ENCODE measurements around the gene PIK3R1. TPM values are rescaled to one million over a fixed set of nuclear protein-coding genes. Genes with fewer than 3 reads are reported as not detected.
"Not testable (repeated sequence)": the region's sequence is repeated elsewhere in the genome, so short reads cannot be mapped to it uniquely, and the experiment has no call there.

Gene PIK3R1
- total and polyA plus RNA-seq, 9 donors: 44.2 to 68.7 (median 58.0) TPM

DNA sequence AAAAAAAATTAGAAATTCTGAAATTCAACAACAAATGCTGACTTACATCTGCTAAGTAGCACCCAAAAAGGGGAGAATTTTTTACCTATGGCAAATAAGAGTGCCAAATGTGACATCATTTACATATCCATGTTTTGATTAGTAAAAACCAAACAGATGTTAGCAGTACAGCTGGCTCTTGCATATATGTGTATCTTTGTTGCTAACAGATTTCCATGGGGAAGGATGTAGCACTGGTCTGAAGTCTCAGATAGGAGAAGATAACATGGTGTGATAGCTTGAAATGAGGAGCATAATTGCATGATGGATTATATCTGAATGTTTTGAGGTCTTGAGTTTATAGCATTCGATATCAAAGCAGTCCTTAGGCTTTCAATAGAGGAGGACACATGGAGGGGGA lies 17.5 kb downstream of the PIK3R1 start:
- no peak overlapping the region for H3K4me3 ChIP-seq (ENCODE audit: low read length)
- H3K9me3 ChIP-seq (replicated peaks; ENCODE audit: control insufficient read depth, low read depth, low read length): no peaks in the 10 kb centered on the region
- no peaks in the 10 kb centered on the region for H3K4me1 ChIP-seq (ENCODE audit: control insufficient read depth, insufficient read depth, low read length)
- H3K36me3 ChIP-seq (ENCODE audit: control insufficient read depth, insufficient read depth, low read length): peaks cover 3% of the 10 kb centered on the region
- DNase-seq: no peak
- no peak overlapping the region for H3K27ac ChIP-seq (ENCODE audit: low read length)
- no CpG with 5 or more reads among the region's 1 CpG for WGBS (ENCODE audit: insufficient coverage)
- no peaks in the 10 kb centered on the region for H3K27me3 ChIP-seq (ENCODE audit: control insufficient read depth, insufficient read depth, low read length)

DNA sequence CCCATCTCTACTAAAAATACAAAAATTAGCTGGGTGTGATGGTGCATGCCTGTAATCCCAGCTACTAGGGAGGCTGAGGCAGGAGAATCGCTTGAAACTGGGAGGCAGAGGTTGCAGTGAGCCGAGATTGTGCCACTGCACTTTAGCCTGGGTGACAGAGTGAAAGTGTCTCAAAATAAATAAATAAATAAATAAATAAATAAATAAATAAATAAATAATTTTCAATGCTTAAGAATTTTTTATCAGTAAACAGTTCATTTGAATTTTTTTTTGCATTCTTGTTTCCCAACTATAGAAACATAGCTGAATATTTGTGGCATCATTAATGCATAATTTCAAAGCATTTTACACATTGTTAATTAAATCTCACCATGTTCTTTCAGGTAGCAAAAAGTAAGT lies 19.7 kb downstream of the PIK3R1 start:
- not testable (repeated sequence) for H3K9me3 ChIP-seq (replicated peaks; ENCODE audit: control insufficient read depth, low read depth, low read length); H3K27me3 ChIP-seq (ENCODE audit: control insufficient read depth, insufficient read depth, low read length); H3K4me1 ChIP-seq (ENCODE audit: control insufficient read depth, insufficient read depth, low read length); H3K4me3 ChIP-seq (ENCODE audit: low read length); DNase-seq; H3K27ac ChIP-seq (ENCODE audit: low read length); H3K36me3 ChIP-seq (ENCODE audit: control insufficient read depth, insufficient read depth, low read length)
- no CpG with 5 or more reads among the region's 2 CpGs for WGBS (ENCODE audit: insufficient coverage)

DNA sequence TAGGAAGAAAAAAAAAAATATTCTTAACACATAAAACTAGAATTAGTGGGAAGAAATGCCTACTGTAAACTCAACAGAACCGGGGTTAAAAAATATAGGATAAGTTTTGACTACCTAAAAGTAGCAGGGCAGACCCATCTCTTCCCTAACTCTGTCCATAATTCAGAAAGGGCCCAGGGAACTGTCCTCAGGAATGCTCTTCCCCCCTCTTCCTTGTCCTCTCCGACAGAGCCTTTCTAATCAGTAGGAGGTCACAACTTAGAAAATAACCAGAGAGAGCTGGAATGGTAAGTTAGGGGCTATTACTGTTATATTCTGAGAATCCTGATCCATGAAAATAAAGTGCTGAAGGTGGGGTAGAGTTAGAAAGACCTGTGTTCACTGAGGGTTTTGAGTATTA lies 22.2 kb downstream of the PIK3R1 start:
- no peak overlapping the region for H3K4me3 ChIP-seq (ENCODE audit: low read length)
- no peak overlapping the region for H3K27ac ChIP-seq (ENCODE audit: low read length)
- no peaks in the 10 kb centered on the region for H3K27me3 ChIP-seq (ENCODE audit: control insufficient read depth, insufficient read depth, low read length)
- DNase-seq: no peak
- H3K9me3 ChIP-seq (replicated peaks; ENCODE audit: control insufficient read depth, low read depth, low read length): no peaks in the 10 kb centered on the region
- H3K36me3 ChIP-seq (ENCODE audit: control insufficient read depth, insufficient read depth, low read length): peaks cover 2% of the 10 kb centered on the region
- H3K4me1 ChIP-seq (ENCODE audit: control insufficient read depth, insufficient read depth, low read length): peaks cover 10% of the 10 kb centered on the region
- no CpG with 5 or more reads among the region's 2 CpGs for WGBS (ENCODE audit: insufficient coverage)

DNA sequence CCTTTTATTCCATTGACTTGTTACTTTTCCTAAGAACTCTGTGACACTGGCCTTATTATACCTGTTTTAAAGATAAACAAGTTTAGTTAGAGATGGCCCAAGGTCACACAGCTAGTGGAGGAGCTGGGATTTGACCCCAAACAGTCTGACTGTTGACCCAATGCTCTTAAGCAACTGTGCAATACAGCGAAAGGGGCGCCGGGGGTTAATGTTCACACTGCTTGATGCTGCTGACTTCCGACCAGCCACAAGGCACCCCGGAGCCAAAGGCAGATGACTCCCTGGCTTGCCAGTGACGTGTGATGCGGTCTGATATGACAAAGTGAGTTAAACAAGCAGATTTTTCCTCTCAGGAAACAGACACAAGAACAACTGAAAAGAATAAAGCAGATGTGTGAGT lies 23.9 kb downstream of the PIK3R1 start:
- Histone ChIP-seq H3K9me3 (replicated peaks; ENCODE audit: control insufficient read depth, low read depth, low read length) (no peaks in the 10 kb centered on the region), H3K36me3 (ENCODE audit: control insufficient read depth, insufficient read depth, low read length) (peaks cover 2% of the 10 kb centered on the region), H3K27me3 (ENCODE audit: control insufficient read depth, insufficient read depth, low read length) (no peaks in the 10 kb centered on the region), H3K4me3 (ENCODE audit: low read length) (no peak overlapping the region), H3K4me1 (ENCODE audit: control insufficient read depth, insufficient read depth, low read length) (peaks cover 15% of the 10 kb centered on the region), H3K27ac (ENCODE audit: low read length) (peak overlapping the region; percentile 32)
- peak; percentile 84 for DNase-seq
- 19% methylated on average over 3 of the region's 7 CpGs for WGBS (ENCODE audit: insufficient coverage)

DNA sequence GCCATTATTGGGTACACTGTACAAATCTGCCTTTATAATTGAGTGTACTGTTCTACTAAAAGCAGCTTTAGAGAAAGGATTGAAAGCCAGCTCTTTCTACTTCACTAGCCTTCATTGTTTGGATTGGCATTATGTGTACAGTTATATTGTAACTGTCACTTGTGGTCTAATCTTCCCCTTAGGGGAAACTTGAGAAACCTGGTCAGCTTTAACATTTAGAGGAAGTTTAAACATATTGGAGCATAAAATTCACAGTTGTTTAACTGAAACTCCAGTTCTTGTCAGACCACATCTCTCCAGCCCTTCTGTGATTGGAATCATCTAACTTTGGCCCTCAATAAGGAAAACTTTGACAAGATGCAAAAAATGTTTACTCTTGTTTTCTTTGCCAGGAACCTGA lies 24.6 kb downstream of the PIK3R1 start:
- peak; percentile 53 for DNase-seq
- Histone ChIP-seq H3K36me3 (ENCODE audit: control insufficient read depth, insufficient read depth, low read length) (peaks cover 2% of the 10 kb centered on the region), H3K27me3 (ENCODE audit: control insufficient read depth, insufficient read depth, low read length) (no peaks in the 10 kb centered on the region), H3K27ac (ENCODE audit: low read length) (peak overlapping the region; percentile 16), H3K4me3 (ENCODE audit: low read length) (no peak overlapping the region), H3K4me1 (ENCODE audit: control insufficient read depth, insufficient read depth, low read length) (peaks cover 15% of the 10 kb centered on the region), H3K9me3 (replicated peaks; ENCODE audit: control insufficient read depth, low read depth, low read length) (no peaks in the 10 kb centered on the region)

DNA sequence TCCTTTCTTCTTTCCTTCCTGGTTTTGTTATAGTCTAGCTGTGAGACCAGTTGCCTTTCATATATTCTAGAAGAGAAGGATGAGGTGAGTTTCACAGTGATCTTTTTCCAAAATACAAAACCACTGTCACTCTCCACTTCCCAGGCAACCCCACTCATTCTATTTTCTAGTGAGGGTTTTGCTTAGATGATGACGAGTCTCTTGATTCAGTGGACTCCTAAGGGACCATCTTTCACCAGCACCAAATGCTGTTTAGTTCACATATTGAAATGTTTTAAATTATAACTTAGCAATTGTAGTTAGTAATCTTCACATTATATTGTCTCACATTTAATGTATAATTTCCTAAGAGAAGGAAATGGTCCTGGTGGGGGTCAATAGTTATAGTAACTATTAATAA lies 25.2 kb downstream of the PIK3R1 start:
- DNase-seq: no peak
- no CpG with 5 or more reads among the region's 1 CpG for WGBS (ENCODE audit: insufficient coverage)
- Histone ChIP-seq H3K27ac (ENCODE audit: low read length) (no peak overlapping the region), H3K27me3 (ENCODE audit: control insufficient read depth, insufficient read depth, low read length) (no peaks in the 10 kb centered on the region), H3K9me3 (replicated peaks; ENCODE audit: control insufficient read depth, low read depth, low read length) (no peaks in the 10 kb centered on the region), H3K4me3 (ENCODE audit: low read length) (no peak overlapping the region), H3K36me3 (ENCODE audit: control insufficient read depth, insufficient read depth, low read length) (peaks cover 2% of the 10 kb centered on the region), H3K4me1 (ENCODE audit: control insufficient read depth, insufficient read depth, low read length) (peaks cover 15% of the 10 kb centered on the region)

DNA sequence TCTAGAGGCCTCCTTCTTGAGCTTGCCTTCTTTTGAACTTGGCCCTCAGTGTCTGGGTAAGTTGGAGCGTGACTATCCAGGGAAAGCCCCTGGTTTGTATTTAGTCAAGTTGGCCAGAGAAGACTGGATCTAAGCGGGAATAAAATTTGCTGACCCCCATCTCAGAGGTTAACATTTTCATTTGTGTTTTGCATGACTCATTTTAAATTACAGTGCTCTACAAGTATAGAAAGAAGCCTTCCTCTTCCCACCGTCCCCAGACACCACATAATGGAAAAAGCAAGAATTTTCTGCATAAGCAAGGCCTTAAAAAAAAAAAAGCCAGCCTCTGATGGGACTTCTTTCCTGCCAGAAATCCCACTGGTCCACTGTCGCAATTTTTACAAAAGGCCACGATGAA lies 27.2 kb downstream of the PIK3R1 start:
- no peaks in the 10 kb centered on the region for H3K27me3 ChIP-seq (ENCODE audit: control insufficient read depth, insufficient read depth, low read length)
- peak; percentile 83 for DNase-seq
- H3K36me3 ChIP-seq (ENCODE audit: control insufficient read depth, insufficient read depth, low read length): peaks cover 2% of the 10 kb centered on the region
- H3K4me1 ChIP-seq (ENCODE audit: control insufficient read depth, insufficient read depth, low read length): peaks cover 15% of the 10 kb centered on the region
- 20% methylated on average over 1 of the region's 5 CpGs for WGBS (ENCODE audit: insufficient coverage)
- H3K4me3 ChIP-seq (ENCODE audit: low read length): no peak overlapping the region
- H3K9me3 ChIP-seq (replicated peaks; ENCODE audit: control insufficient read depth, low read depth, low read length): no peaks in the 10 kb centered on the region
- peak overlapping the region; percentile 75 for H3K27ac ChIP-seq (ENCODE audit: low read length)

DNA sequence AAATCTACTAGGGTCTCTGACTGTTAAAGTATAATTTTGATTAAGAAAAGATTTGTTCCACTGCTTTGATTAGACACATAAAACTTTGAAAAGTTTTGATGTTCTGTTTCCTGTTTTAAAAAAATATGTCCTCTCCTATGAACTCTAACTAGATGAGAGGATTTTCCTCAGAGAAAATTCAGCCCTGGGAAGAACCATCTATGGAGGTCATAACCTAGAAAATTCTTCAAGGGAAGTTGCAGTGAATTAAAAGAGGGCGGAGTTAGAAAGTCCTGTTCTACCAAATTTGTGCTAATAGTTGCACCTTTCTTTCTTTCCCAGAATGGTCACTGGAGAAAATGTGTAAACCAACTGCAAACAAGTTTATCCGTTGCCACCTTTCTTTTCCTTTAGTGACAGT lies 27.7 kb downstream of the PIK3R1 start:
- no peaks in the 10 kb centered on the region for H3K27me3 ChIP-seq (ENCODE audit: control insufficient read depth, insufficient read depth, low read length)
- no peaks in the 10 kb centered on the region for H3K9me3 ChIP-seq (replicated peaks; ENCODE audit: control insufficient read depth, low read depth, low read length)
- peaks cover 15% of the 10 kb centered on the region for H3K4me1 ChIP-seq (ENCODE audit: control insufficient read depth, insufficient read depth, low read length)
- 82% methylated on average over 2 of the region's 2 CpGs for WGBS (ENCODE audit: insufficient coverage)
- peak overlapping the region; percentile 2 for H3K27ac ChIP-seq (ENCODE audit: low read length)
- peaks cover 2% of the 10 kb centered on the region for H3K36me3 ChIP-seq (ENCODE audit: control insufficient read depth, insufficient read depth, low read length)
- DNase-seq: peak; percentile 31
- H3K4me3 ChIP-seq (ENCODE audit: low read length): no peak overlapping the region

DNA sequence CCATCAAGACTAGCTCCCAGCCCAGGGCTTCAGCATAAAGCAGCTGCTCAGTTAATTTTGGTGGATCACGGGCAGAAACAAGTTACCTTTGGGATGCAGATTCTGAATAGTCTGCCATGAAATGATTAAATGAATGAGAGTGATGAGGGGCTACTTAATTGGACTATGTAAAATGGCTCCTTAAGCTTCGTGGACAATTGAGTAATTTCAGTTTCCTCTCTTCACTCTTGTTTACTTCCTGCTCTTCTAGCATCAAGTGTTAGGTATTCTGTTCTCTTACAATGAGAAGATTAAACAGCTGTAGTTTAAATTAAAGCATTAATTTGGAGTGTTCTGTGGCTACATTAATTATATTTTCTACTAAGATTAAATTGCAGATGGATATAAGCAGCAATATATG lies 28.1 kb downstream of the PIK3R1 start:
- Histone ChIP-seq H3K9me3 (replicated peaks; ENCODE audit: control insufficient read depth, low read depth, low read length) (no peaks in the 10 kb centered on the region), H3K4me1 (ENCODE audit: control insufficient read depth, insufficient read depth, low read length) (peaks cover 15% of the 10 kb centered on the region), H3K4me3 (ENCODE audit: low read length) (no peak overlapping the region), H3K27me3 (ENCODE audit: control insufficient read depth, insufficient read depth, low read length) (no peaks in the 10 kb centered on the region), H3K36me3 (ENCODE audit: control insufficient read depth, insufficient read depth, low read length) (peaks cover 2% of the 10 kb centered on the region), H3K27ac (ENCODE audit: low read length) (peak overlapping the region; percentile 2)
- WGBS (ENCODE audit: insufficient coverage): 67% methylated on average over 1 of the region's 2 CpGs
- DNase-seq: no peak

DNA sequence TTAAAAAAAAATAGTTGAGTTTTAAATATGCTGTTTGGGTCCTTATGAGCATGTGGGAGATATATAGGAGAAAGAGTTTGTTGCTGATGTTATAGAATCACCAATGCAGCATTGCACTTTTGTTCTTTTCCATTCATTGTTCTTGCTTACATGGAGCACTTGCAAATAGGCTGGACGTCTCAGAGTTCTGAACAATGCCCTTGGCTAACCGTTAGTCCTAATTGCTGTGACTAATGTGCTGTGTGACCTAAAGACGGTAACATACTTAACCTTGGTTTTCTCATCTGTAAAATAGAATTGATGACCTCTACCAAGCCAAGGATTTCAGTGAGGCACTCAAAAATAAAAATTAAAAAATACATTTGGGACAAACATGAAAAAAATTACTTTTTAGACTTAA lies 29.8 kb downstream of the PIK3R1 start:
- Histone ChIP-seq H3K9me3 (replicated peaks; ENCODE audit: control insufficient read depth, low read depth, low read length) (no peaks in the 10 kb centered on the region), H3K4me3 (ENCODE audit: low read length) (no peak overlapping the region), H3K36me3 (ENCODE audit: control insufficient read depth, insufficient read depth, low read length) (peaks cover 2% of the 10 kb centered on the region), H3K27ac (ENCODE audit: low read length) (no peak overlapping the region), H3K27me3 (ENCODE audit: control insufficient read depth, insufficient read depth, low read length) (no peaks in the 10 kb centered on the region), H3K4me1 (ENCODE audit: control insufficient read depth, insufficient read depth, low read length) (peaks cover 16% of the 10 kb centered on the region)
- 20% methylated on average over 1 of the region's 3 CpGs for WGBS (ENCODE audit: insufficient coverage)
- no peak for DNase-seq

DNA sequence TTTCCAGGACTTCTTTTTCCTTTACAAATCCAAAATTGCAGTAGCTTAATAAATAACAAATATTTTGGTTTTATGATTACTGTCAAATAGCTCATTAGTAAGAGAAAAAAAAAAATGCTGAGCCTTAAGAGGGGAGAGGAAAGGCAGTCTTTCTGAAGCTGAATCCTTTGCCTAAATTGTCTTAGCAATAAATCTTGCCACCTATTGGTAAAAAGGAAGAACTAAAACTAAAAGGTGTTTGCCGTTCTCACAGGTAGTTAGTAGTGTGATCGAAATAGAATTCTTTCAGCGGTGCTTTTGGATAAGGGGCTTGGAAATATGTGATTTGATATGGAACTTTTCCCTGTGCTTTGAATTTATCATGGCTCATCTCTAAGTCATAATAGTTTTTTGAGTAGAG lies 31.2 kb downstream of the PIK3R1 start:
- Histone ChIP-seq H3K4me1 (ENCODE audit: control insufficient read depth, insufficient read depth, low read length) (peaks cover 28% of the 10 kb centered on the region), H3K27ac (ENCODE audit: low read length) (no peak overlapping the region), H3K36me3 (ENCODE audit: control insufficient read depth, insufficient read depth, low read length) (peaks cover 4% of the 10 kb centered on the region), H3K4me3 (ENCODE audit: low read length) (no peak overlapping the region), H3K27me3 (ENCODE audit: control insufficient read depth, insufficient read depth, low read length) (no peaks in the 10 kb centered on the region), H3K9me3 (replicated peaks; ENCODE audit: control insufficient read depth, low read depth, low read length) (no peaks in the 10 kb centered on the region)
- WGBS (ENCODE audit: insufficient coverage): no CpG with 5 or more reads among the region's 3 CpGs
- DNase-seq: no peak

All from muscle of leg (tissue), 11 donors.